Activated CD8-positive, alpha-beta T cell treated with anti-CD3 and anti-CD28 coated beads for 36 hours (primary cell): ENCODE data around the gene MAP2K5. TPM values are rescaled to one million over a fixed set of nuclear protein-coding genes. Genes with fewer than 3 reads are reported as not detected.
"Not testable (repeated sequence)": the region's sequence is repeated elsewhere in the genome, so short reads cannot be mapped to it uniquely, and the experiment has no call there.

Experiments used
- ATAC-seq: fragments of 200-7000 bp; cut with Tn5 transposase; one replicate; pipeline ENCODE4 v1.10.0; 2021; ENCODE audit warnings: mild to moderate bottlenecking, moderate library complexity
- CTCF ChIA-PET: fragments of 350-600 bp; sonication (Branson Sonifier 250); formaldehyde crosslinking; loops from one replicate; lab custom pipeline; 2021; ENCODE audit warnings: antibody characterized with exemption; lab: Charles Lee
- POLR2A ChIA-PET: fragments of 350-600 bp; sonication (Branson Sonifier 250); formaldehyde crosslinking; loops from one replicate; lab custom pipeline; 2021; ENCODE audit warnings: antibody characterized with exemption; lab: Charles Lee
- DNase-seq: peaks from one replicate; pipeline ENCODE4 v3.0.0-alpha.2; 2020
- H3K27ac Mint-ChIP-seq: one replicate; pipeline ENCODE4 v1.8.0; 2021; ENCODE audit warnings: mild to moderate bottlenecking, mixed read lengths
- H3K27me3 Mint-ChIP-seq: one replicate; pipeline ENCODE4 v1.8.0; 2021; ENCODE audit warnings: mixed read lengths
- H3K36me3 Mint-ChIP-seq: one replicate; pipeline ENCODE4 v1.8.0; 2021; ENCODE audit warnings: low read depth, mixed read lengths
- H3K4me1 Mint-ChIP-seq: one replicate; pipeline ENCODE4 v1.8.0; 2021; ENCODE audit warnings: low read depth, mixed read lengths
- H3K4me3 Mint-ChIP-seq: one replicate; pipeline ENCODE4 v1.8.0; 2021; ENCODE audit warnings: mild to moderate bottlenecking, moderate library complexity, mixed read lengths
- H3K9me3 Mint-ChIP-seq: one replicate; pipeline ENCODE4 v1.8.0; 2021; ENCODE audit warnings: mixed read lengths
- CTCF ChIP-seq: fragments of 200-600 bp; IDR thresholded peaks from one replicate; pipeline ENCODE4 v1.8.0; 2022; ENCODE audit warnings: antibody characterized with exemption, mild to moderate bottlenecking
- intact Hi-C: fragments of 100-400 bp; cut with micrococcal nuclease; formaldehyde crosslinking; loops from one replicate; pipeline ENCODE4 v1.10.0; 2022
- total RNA-seq, 2 experiments: library from RNA; stranded (reverse); gene quantifications; one replicate each; pipeline ENCODE4 v1.2.3, GENCODE V29; 2021

The MAP2K5 gene
- total RNA-seq, 2 experiments from 2014 or later: 19.0 to 21.1 TPM

GRCh38 chr15:67618297-67618696 lies 75.8 kb downstream of the MAP2K5 start:
- TF ChIP-seq CTCF: no peak
- H3K4me1 Mint-ChIP-seq: no peaks in the 10 kb centered on the region
- no peaks in the 10 kb centered on the region for H3K27me3 Mint-ChIP-seq
- H3K4me3 Mint-ChIP-seq: no peak overlapping the region
- DNase-seq (no peak), ATAC-seq (no peak)
- H3K9me3 Mint-ChIP-seq: no peaks in the 10 kb centered on the region
- peaks cover 9% of the 10 kb centered on the region for H3K36me3 Mint-ChIP-seq
- intact Hi-C loops: no loop called here
- CTCF ChIA-PET: interaction anchor here (0.9 kb wide), 1 partner anchor 12 kb away, joined by 3 read pairs; no protein-coding TSS in a partner anchor
- POLR2A ChIA-PET: no interaction called here
- H3K27ac Mint-ChIP-seq: no peak overlapping the region

GRCh38 chr15:67622110-67622509 lies 79.6 kb downstream of the MAP2K5 start:
- ChIA-PET POLR2A (no interaction called here), CTCF (no interaction called here)
- ATAC-seq (no peak), DNase-seq (no peak)
- Mint-ChIP-seq H3K27ac (no peak overlapping the region), H3K4me3 (no peak overlapping the region), H3K4me1 (no peaks in the 10 kb centered on the region), H3K27me3 (no peaks in the 10 kb centered on the region), H3K9me3 (no peaks in the 10 kb centered on the region), H3K36me3 (peaks cover 11% of the 10 kb centered on the region)
- intact Hi-C loops: no loop called here
- TF ChIP-seq CTCF: no peak

GRCh38 chr15:67632261-67632660 lies 89.8 kb downstream of the MAP2K5 start:
- Mint-ChIP-seq H3K4me3 (no peak overlapping the region), H3K9me3 (peaks cover 1% of the 10 kb centered on the region), H3K36me3 (peaks cover 31% of the 10 kb centered on the region), H3K4me1 (peaks cover 6% of the 10 kb centered on the region), H3K27me3 (no peaks in the 10 kb centered on the region), H3K27ac (no peak overlapping the region)
- ATAC-seq (no peak), DNase-seq (no peak)
- TF ChIP-seq CTCF: no peak
- CTCF ChIA-PET: interaction anchor here (1.3 to 2.0 kb wide), 2 partner anchors 16 to 35 kb away, joined by 3 to 5 read pairs; no protein-coding TSS in a partner anchor
- intact Hi-C loops: no loop called here
- POLR2A ChIA-PET: no interaction called here

GRCh38 chr15:67635950-67636349 lies 93.4 kb downstream of the MAP2K5 start:
- H3K27me3 Mint-ChIP-seq, ATAC-seq, H3K4me3 Mint-ChIP-seq, POLR2A ChIA-PET, H3K4me1 Mint-ChIP-seq, H3K27ac Mint-ChIP-seq, H3K9me3 Mint-ChIP-seq, intact Hi-C loops, CTCF ChIA-PET: not testable (repeated sequence)
- peaks cover 27% of the 10 kb centered on the region for H3K36me3 Mint-ChIP-seq
- peak; percentile 14 for DNase-seq

GRCh38 chr15:67639591-67639990 lies 97.1 kb downstream of the MAP2K5 start:
- DNase-seq: no peak
- Mint-ChIP-seq H3K4me3 (no peak overlapping the region), H3K27me3 (no peaks in the 10 kb centered on the region), H3K4me1 (peaks cover 6% of the 10 kb centered on the region), H3K36me3 (peaks cover 10% of the 10 kb centered on the region), H3K27ac (no peak overlapping the region), H3K9me3 (peaks cover 1% of the 10 kb centered on the region)
- TF ChIP-seq CTCF: no peak
- intact Hi-C loops: no loop called here
- no peak for ATAC-seq
- CTCF ChIA-PET: no interaction called here
- POLR2A ChIA-PET: no interaction called here

GRCh38 chr15:67641453-67641852 lies 99.0 kb downstream of the MAP2K5 start:
- no peak overlapping the region for H3K27ac Mint-ChIP-seq
- ATAC-seq: no peak
- no peak overlapping the region for H3K4me3 Mint-ChIP-seq
- POLR2A ChIA-PET: no interaction called here
- H3K9me3 Mint-ChIP-seq: no peaks in the 10 kb centered on the region
- H3K27me3 Mint-ChIP-seq: no peaks in the 10 kb centered on the region
- no peaks in the 10 kb centered on the region for H3K4me1 Mint-ChIP-seq
- peaks cover 3% of the 10 kb centered on the region for H3K36me3 Mint-ChIP-seq
- TF ChIP-seq CTCF: no peak
- intact Hi-C loops: no loop called here
- CTCF ChIA-PET: interaction anchor here (1.0 to 1.2 kb wide), 2 partner anchors 10 to 17 kb away, joined by 3 read pairs; no protein-coding TSS in a partner anchor
- DNase-seq: no peak
